ENCODE results near the gene C11orf91. TPM values are rescaled to one million over a fixed set of nuclear protein-coding genes. Genes with fewer than 3 reads are reported as not detected.

Gene C11orf91
- total RNA-seq, 1 donor from 2014 or later: 0.66 TPM

- intact Hi-C loops (cut with micrococcal nuclease): loop anchor here (1.0 kb wide), 1 partner anchor 13 kb away; no protein-coding TSS in a partner anchor
These were observed 22.1 kb upstream of the C11orf91 start for GRCh38 chr11:33722590-33723234.

- intact Hi-C loops (cut with micrococcal nuclease): no loop called here
These were observed 21.4 kb upstream of the C11orf91 start for GRCh38 chr11:33721984-33722383.

GRCh38 chr11:33721426-33721825 lies 20.8 kb upstream of the C11orf91 start:
- intact Hi-C loops (cut with micrococcal nuclease): no loop called here

- intact Hi-C loops (cut with micrococcal nuclease): no loop called here
These were observed 19.0 kb upstream of the C11orf91 start for GRCh38 chr11:33719587-33719986.

GRCh38 chr11:33718440-33718839 lies 17.8 kb upstream of the C11orf91 start:
- intact Hi-C loops (cut with micrococcal nuclease): no loop called here

- intact Hi-C loops (cut with micrococcal nuclease): loop anchor here (1.0 to 2.0 kb wide), 4 partner anchors 15 to 113 kb away; partner anchors contain the start of gene C11orf91
These were observed 15.6 kb upstream of the C11orf91 start for GRCh38 chr11:33716243-33716642.

GRCh38 chr11:33713856-33714398 lies 13.3 kb upstream of the C11orf91 start:
- intact Hi-C loops (cut with micrococcal nuclease): no loop called here

GRCh38 chr11:33713151-33713855 lies 12.7 kb upstream of the C11orf91 start:
- intact Hi-C loops (cut with micrococcal nuclease): no loop called here

DNA sequence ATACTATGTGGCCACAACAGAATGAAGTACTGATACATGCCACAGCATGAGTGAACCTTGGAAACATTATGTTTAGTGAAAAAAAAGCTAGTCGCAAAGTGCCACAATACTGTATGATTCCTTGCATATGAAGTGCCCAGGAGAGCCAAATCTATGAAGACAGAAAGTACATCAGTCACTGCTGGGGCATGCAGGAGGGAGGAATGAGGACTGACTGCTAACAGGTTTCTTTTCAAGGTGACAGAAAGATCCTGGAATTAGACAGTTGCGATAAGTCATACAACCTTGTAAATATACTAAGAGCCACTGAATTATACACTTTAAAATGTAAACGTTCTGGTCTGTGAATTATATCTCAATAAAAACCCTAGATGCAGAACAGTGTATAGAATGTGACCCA lies 11.8 kb upstream of the C11orf91 start:
- intact Hi-C loops (cut with micrococcal nuclease): no loop called here

DNA sequence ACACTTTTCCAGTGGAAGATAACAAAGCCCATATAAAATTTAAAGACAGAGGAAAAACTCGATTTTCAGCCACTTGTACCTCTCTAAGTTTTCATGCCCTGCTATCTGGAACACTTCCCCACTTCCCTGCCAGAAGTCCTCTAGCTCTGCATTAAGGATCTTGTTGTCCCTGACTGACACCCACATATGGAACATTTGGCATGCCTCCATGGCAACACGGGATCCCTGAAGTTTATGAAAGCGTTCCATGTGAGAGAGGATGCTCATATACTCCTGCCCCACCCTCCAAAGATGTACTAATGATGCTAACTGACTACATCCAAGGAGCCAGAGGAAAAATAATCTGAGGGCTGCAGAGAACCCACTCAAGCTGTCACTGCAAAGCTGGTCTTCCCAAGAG lies 8.8 kb upstream of the C11orf91 start:
- intact Hi-C loops (cut with micrococcal nuclease): loop anchor here (10.0 kb wide), 1 partner anchor 535 kb away; no protein-coding TSS in a partner anchor

DNA sequence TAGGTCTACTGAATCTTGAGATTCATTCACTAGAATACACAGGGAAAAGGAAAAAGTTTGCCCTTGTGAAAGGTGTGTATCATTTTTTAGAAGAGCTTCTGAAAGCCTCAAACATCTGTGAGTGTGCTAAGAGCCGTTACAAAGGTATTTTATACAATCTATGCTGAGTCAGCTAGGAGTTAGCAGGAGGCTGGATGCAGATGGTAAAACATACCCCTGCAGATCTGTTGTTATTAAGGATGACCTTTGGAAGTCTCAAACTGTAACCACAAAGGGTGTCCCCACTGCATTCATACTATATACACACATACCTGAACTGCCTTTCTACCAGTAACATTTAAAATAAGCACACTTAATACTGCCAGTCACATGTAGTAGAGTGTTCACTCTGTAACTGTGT lies 8.4 kb upstream of the C11orf91 start:
- intact Hi-C loops (cut with micrococcal nuclease): loop anchor here (10.0 kb wide), 1 partner anchor 536 kb away; no protein-coding TSS in a partner anchor

DNA sequence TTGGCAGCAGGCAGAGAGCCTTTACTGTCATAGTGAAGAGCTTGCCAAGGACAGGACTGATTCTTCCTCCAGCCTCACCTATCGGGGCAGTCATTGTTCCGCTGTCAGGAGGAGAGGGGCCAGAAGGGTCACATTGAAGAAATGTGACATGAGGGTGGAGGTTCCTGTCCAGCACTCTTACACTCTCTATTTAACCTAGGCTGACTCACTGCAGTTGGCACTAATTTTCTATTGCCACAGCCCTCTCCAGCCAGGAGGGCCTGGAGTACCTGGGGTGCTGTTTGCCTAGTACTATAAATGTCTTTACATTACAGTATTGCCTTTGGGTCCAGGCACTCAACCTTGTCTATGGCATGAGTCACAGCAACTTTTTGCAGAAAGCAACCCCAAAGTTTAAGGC lies 7.2 kb upstream of the C11orf91 start:
- intact Hi-C loops (cut with micrococcal nuclease): loop anchor here (10.0 kb wide), 1 partner anchor 537 kb away; no protein-coding TSS in a partner anchor

DNA sequence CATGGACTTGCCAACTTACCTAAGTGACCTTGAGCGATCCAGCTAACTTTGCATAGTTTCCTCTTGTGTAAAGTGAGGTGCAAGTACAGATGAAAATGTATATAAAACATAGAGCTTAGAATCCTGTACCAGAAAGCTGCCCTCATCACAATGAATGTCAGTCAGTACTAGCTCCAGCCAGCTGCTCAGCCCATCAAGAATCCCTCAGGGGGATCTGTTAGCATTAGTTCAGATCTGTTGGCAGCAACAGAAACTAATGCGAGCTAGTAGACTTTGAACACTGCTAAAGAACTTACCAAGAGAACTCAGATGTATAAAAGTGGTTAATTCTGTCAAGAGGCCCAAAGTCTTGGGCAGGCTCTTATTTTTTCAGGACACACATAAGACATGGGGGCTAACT lies 6.3 kb upstream of the C11orf91 start:
- intact Hi-C loops (cut with micrococcal nuclease): loop anchor here (10.0 kb wide), 1 partner anchor 538 kb away; no protein-coding TSS in a partner anchor

DNA sequence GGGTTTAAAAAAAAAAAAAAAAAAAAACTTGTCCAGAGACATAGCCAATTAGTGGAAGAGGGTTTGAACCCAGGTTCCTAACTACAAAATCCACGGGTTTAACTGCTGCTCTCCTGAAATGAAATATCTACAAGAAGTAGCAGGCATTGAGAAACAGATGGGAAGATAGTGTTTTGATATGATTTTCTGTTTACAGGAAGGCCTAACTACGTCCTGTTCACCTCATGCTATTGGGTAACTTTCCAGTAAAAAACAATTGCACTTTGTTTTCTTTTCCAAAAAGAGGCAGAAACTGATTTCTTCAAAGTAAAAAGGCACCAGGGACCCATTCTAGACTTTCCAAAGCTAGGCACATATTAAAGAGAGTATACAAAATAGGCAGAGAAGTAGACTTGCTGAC lies 5.9 kb upstream of the C11orf91 start:
- intact Hi-C loops (cut with micrococcal nuclease): loop anchor here (10.0 kb wide), 1 partner anchor 538 kb away; no protein-coding TSS in a partner anchor

DNA sequence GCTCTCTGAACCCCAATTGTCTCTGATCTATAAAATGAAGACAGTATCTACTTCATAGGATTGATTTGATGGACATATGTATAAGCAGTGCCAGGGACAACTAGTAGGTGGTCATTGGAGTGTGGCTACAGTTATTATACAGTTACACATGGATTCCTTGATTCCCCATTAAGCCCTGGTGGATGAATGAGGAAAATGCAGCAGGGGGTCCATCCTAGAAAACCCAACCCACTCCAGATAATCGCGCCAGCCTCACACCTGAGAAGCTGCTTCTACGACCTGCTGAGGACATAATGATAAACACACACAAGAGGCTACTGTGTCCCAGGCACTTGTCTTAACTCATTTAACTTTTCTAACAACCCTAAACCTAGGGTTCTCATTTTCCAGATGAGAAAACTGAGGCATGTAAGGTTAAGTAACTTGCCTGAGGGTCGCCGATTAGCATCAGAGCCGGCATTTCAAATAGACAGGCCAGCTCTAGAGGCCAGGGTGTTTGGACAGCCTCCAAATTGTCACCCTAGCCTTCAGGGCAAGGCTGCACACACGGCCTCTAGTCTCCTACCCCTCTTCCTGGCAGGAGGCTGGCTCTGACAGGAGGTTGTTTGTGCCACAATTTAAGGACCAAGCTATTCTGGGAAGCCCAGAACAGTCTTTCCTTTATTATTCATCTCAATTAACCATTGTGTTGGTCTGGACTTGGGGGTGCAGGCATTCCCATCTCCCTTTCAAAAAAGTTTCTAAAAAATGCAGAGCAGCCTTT lies 3.8 kb upstream of the C11orf91 start:
- intact Hi-C loops (cut with micrococcal nuclease): loop anchor here (5.0 to 10.0 kb wide), 3 partner anchors 403 to 1122 kb away; partner anchors contain the start of genes EIF3M and NAT10

DNA sequence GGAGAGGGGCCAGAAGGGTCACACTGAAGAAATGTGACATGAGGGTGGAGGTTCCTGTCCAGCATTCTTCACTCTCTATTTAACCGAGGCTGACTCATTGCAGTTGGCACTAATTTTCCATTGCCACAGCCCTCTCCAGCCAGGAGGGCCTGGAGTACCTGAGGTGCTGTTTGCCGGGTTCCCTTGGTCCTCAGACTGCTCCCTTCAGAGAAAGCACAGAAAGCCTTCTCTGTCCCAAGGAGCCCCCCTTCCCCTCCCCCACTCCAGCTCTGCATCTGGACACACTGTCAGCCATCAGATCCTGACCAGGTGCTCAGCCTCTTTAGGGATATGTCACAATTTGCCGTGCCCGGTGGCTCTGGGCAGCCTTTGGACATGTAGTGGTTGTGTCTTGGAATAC lies 3.2 kb upstream of the C11orf91 start:
- intact Hi-C loops (cut with micrococcal nuclease): loop anchor here (5.0 to 10.0 kb wide), 3 partner anchors 404 to 1121 kb away; partner anchors contain the start of genes EIF3M and NAT10

GRCh38 chr11:33703234-33703633 lies 2.6 kb upstream of the C11orf91 start:
- intact Hi-C loops (cut with micrococcal nuclease): loop anchor here (5.0 to 10.0 kb wide), 3 partner anchors 404 to 1121 kb away; partner anchors contain the start of genes EIF3M and NAT10

GRCh38 chr11:33701302-33702230 lies 940 bp upstream of the C11orf91 start:
- intact Hi-C loops (cut with micrococcal nuclease): loop anchor here (1.0 to 10.0 kb wide), 9 partner anchors 15 to 1215 kb away; partner anchors contain the start of genes APIP, EIF3M, NAT10 and PDHX

DNA sequence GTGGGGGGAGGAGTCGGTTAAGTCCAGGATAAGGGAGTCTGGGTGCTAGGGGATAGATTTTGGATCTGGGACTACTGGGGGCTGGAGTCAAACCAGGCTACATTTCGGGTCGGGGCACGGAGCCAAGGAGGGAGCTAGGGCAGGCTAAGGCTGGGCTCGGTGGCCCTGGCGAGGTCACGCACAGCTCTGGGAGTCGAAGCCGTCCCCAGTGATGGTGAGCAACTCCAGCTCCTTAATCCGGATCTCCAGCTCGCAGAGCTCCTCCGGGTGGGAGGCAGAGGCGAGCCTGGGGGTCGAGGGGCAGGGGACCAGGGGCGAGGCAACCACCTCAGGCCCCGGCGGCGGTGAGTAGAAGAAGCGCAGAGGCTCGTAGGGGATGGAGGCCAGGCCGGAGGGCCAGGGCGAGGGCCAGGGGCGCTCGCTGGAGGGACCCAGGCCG lies 544 bp downstream of the C11orf91 start:
- intact Hi-C loops (cut with micrococcal nuclease): loop anchor here (1.0 to 10.0 kb wide), 13 partner anchors 17 to 1217 kb away; partner anchors contain the start of genes ABTB2, APIP, CAT and CD59
